MM.1S (cell line): ENCODE measurements around the gene ATMIN.

Source experiments
- CTCF ChIP-seq: fragments of 300-600 bp; sonication (generic); IDR thresholded peaks from 2 replicates; pipeline ENCODE4 v1.5.1; 2016; ENCODE audit warnings: antibody characterized with exemption, low read length, mixed read lengths
- EZH2 ChIP-seq: fragments of 300-600 bp; sonication (generic); optimal IDR thresholded peaks from 2 replicates; pipeline ENCODE3; 2017; ENCODE audit warnings: low read depth, mild to moderate bottlenecking, antibody characterized with exemption, low read length, mixed read lengths

DNA sequence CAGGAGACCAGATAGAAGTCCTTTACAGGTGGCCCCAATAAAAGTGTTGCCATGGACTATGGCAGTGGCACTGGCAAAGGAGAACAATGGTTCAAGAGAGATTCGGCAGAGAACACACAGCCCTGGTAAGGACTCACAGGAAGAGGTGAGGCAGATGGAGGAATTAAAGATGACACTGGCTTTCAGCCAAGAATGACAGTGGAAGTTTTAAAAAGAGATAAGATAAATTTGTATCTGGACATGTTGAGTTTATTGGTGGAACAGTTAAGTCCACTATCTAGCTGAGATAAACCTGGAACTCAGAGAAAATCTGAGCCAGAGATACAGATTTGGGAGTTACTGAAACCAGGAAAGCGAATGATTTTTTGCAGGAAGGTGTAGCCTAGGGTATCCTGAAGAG lies 49.1 kb upstream of the ATMIN start:
- TF ChIP-seq CTCF: no peak
- TF ChIP-seq EZH2: no peak
